Immature natural killer cell (primary cell): ENCODE data around the gene SKAP2. TPM values are rescaled to one million over a fixed set of nuclear protein-coding genes. Genes with fewer than 3 reads are reported as not detected.

Experiments used
- DNase-seq, 3 donors: peaks; one replicate each; pipeline ENCODE4 v3.0.0; 2022; ENCODE audit warnings: mixed read lengths in 1 of 3
- H3K27ac Mint-ChIP-seq, 6 donors: one replicate each; pipeline ENCODE4 v1.8.0; 2020; ENCODE audit warnings: mixed read lengths in 6 of 6, mild to moderate bottlenecking in 5 of 6, inconsistent platforms in 4 of 6, moderate library complexity in 3 of 6
- H3K27me3 Mint-ChIP-seq, 3 donors: one replicate each; pipeline ENCODE4 v1.8.0; 2020 to 2021; ENCODE audit warnings: low read depth in 3 of 3, mild to moderate bottlenecking in 3 of 3, mixed read lengths in 3 of 3, moderate library complexity in 3 of 3, inconsistent platforms in 1 of 3
- H3K36me3 Mint-ChIP-seq, 3 donors: one replicate each; pipeline ENCODE4 v1.8.0; 2020; ENCODE audit warnings: mixed read lengths in 3 of 3, inconsistent platforms in 2 of 3, mild to moderate bottlenecking in 2 of 3
- H3K4me1 Mint-ChIP-seq, 2 donors: one replicate each; pipeline ENCODE4 v1.8.0; 2020; ENCODE audit warnings: inconsistent platforms in 2 of 2, mild to moderate bottlenecking in 2 of 2, mixed read lengths in 2 of 2, moderate library complexity in 1 of 2
- H3K4me3 Mint-ChIP-seq, 5 donors: one replicate each; pipeline ENCODE4 v1.8.0; 2020; ENCODE audit warnings: mild to moderate bottlenecking in 5 of 5, mixed read lengths in 5 of 5, inconsistent platforms in 3 of 5, moderate library complexity in 3 of 5
- H3K9me3 Mint-ChIP-seq, 6 donors: one replicate each; pipeline ENCODE4 v1.8.0; 2020; ENCODE audit warnings: mild to moderate bottlenecking in 6 of 6, mixed read lengths in 6 of 6, inconsistent platforms in 4 of 6, moderate library complexity in 3 of 6
- polyA plus RNA-seq, 3 donors: library from polyadenylated mRNA; unstranded; fragments of 300-500 nt; fragmentation: Illumina TruSeq; gene quantifications; one replicate each; pipeline ENCODE4 v1.2.3, GENCODE V29; 2021

SKAP2 gene
- polyA plus RNA-seq, 3 donors from 2014 or later: 66.9 to 115 (median 80.3) TPM

GRCh38 chr7:26656735-26657134 lies 207.7 kb downstream of the SKAP2 start:
- Mint-ChIP-seq H3K27me3 (peaks cover 0 to 2% (median 0%) of the 10 kb centered on the region in 3 donors), H3K9me3 (no peaks in the 10 kb centered on the region), H3K27ac (no peak overlapping the region), H3K4me1 (no peaks in the 10 kb centered on the region), H3K4me3 (no peak overlapping the region), H3K36me3 (peaks cover 0 to 4% (median 0%) of the 10 kb centered on the region in 3 donors)
- no peak for DNase-seq

DNA sequence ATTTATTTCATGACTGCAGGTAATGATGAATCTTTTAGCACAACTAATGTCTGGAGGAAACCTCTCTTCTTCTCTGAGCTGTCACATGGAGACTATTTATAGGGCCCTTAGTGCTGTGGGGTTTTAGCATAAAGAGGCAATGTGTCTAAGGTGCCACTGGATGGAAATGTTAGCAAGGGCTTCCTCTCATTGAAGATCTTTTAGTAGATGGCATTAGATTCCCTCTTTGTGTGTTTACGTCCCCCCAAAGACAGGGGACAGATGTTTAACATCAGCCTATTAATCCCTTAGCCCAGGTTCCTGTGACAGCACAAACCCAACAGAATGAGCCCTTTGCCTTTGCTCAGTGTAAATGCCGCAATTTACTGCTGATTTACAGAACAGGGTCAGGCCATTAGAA lies 208.6 kb downstream of the SKAP2 start:
- H3K36me3 Mint-ChIP-seq: peaks cover 0 to 5% (median 0%) of the 10 kb centered on the region in 3 donors
- H3K4me3 Mint-ChIP-seq: no peak overlapping the region
- H3K9me3 Mint-ChIP-seq: no peaks in the 10 kb centered on the region
- peaks cover 0 to 2% (median 0%) of the 10 kb centered on the region in 3 donors for H3K27me3 Mint-ChIP-seq
- DNase-seq: no peak
- no peaks in the 10 kb centered on the region for H3K4me1 Mint-ChIP-seq
- no peak overlapping the region for H3K27ac Mint-ChIP-seq

DNA sequence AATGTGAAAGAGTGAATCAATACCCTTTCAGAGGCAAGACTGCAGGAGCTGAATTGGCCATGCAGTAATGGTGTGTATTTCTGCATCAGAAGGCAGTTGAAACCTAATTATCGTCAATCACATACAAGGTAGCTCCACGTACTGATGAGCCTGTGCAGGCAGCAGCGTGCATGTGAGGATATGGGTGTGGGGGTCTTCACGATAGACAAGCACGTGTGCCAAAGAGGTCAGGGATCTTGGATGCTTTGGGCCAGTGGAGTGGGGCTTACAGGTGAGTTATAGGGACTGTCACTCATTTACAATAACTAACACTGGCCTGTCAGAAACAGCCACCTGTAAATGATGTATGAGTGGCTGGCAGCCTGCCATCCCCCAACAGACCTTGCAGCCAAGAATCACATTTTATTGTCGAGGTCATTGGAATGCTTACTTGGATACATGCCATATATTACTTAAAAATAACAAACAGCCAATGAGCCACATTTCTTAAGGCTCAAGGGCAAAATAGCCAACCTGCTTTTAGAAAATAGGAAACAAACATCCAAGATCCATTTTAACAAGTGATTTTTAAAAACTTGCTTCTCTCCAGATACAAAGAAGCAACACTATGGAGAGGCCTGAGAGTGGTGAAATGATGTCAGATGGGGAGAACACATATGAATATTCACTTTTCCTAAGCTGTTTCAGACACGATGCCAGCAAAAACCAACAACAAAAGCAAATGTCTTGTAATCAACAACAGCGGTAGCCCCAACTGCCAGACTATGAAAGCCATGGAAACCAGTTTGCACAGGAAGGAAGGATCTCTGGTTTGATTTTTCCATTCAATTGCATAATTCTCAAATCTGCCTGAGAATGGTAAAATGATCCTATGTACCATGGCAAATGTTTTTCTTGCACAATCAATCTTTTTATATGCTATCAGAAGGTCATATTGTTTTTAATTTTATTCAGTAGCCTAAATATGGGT lies 210.7 kb downstream of the SKAP2 start:
- H3K4me1 Mint-ChIP-seq: no peaks in the 10 kb centered on the region
- H3K4me3 Mint-ChIP-seq: no peak overlapping the region
- peaks cover 0 to 5% (median 0%) of the 10 kb centered on the region in 3 donors for H3K36me3 Mint-ChIP-seq
- DNase-seq: no peak
- H3K27ac Mint-ChIP-seq: no peak overlapping the region
- H3K27me3 Mint-ChIP-seq: peaks cover 0 to 2% (median 0%) of the 10 kb centered on the region in 3 donors
- H3K9me3 Mint-ChIP-seq: no peaks in the 10 kb centered on the region

- H3K27ac Mint-ChIP-seq: no peak overlapping the region
- no peaks in the 10 kb centered on the region for H3K9me3 Mint-ChIP-seq
- DNase-seq: no peak
- H3K4me1 Mint-ChIP-seq: no peaks in the 10 kb centered on the region
- peaks cover 0 to 5% (median 0%) of the 10 kb centered on the region in 3 donors for H3K36me3 Mint-ChIP-seq
- no peak overlapping the region for H3K4me3 Mint-ChIP-seq
- H3K27me3 Mint-ChIP-seq: peaks cover 0 to 2% (median 0%) of the 10 kb centered on the region in 3 donors
Measured at GRCh38 chr7:26652401-26653100, 211.8 kb downstream of the SKAP2 start.

DNA sequence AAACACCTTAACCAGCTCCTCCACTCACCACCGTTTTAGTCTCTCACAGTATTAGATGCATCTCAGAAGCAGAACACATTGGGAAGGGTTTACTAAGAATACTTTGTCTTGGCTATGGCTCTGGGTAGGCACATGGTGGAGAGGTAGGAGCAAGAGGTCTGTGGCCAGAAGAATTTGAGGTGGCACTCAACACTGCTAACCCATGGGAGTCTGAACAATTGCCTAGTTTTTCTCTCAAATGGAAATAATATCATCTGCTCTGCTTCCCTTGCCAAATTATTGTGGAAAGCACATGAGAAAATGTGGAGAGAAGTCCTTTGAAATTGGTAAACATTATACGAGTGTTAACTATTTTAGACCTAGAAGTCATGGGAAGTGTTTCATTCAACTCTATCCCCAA lies 214.3 kb downstream of the SKAP2 start:
- Mint-ChIP-seq H3K27ac (no peak overlapping the region), H3K9me3 (no peaks in the 10 kb centered on the region), H3K4me1 (no peaks in the 10 kb centered on the region), H3K4me3 (no peak overlapping the region), H3K27me3 (no peaks in the 10 kb centered on the region), H3K36me3 (peaks cover 0 to 5% (median 0%) of the 10 kb centered on the region in 3 donors)
- DNase-seq: no peak

GRCh38 chr7:26649388-26649787 lies 215.0 kb downstream of the SKAP2 start:
- no peaks in the 10 kb centered on the region for H3K9me3 Mint-ChIP-seq
- peaks cover 0 to 5% (median 0%) of the 10 kb centered on the region in 3 donors for H3K36me3 Mint-ChIP-seq
- DNase-seq: no peak
- H3K27ac Mint-ChIP-seq: no peak overlapping the region
- peaks cover 0 to 2% (median 0%) of the 10 kb centered on the region in 3 donors for H3K27me3 Mint-ChIP-seq
- H3K4me3 Mint-ChIP-seq: no peak overlapping the region
- H3K4me1 Mint-ChIP-seq: no peaks in the 10 kb centered on the region

GRCh38 chr7:26648554-26648953 lies 215.8 kb downstream of the SKAP2 start:
- H3K27ac Mint-ChIP-seq: no peak overlapping the region
- no peak overlapping the region for H3K4me3 Mint-ChIP-seq
- H3K9me3 Mint-ChIP-seq: no peaks in the 10 kb centered on the region
- peaks cover 0 to 5% (median 0%) of the 10 kb centered on the region in 3 donors for H3K36me3 Mint-ChIP-seq
- peaks cover 0 to 2% (median 0%) of the 10 kb centered on the region in 3 donors for H3K27me3 Mint-ChIP-seq
- no peak for DNase-seq
- no peaks in the 10 kb centered on the region for H3K4me1 Mint-ChIP-seq

GRCh38 chr7:26646336-26647048 lies 217.9 kb downstream of the SKAP2 start:
- Mint-ChIP-seq H3K27me3 (peaks cover 0 to 2% (median 0%) of the 10 kb centered on the region in 3 donors), H3K4me1 (no peaks in the 10 kb centered on the region), H3K27ac (no peak overlapping the region), H3K9me3 (no peaks in the 10 kb centered on the region), H3K36me3 (no peaks in the 10 kb centered on the region), H3K4me3 (no peak overlapping the region)
- no peak for DNase-seq

DNA sequence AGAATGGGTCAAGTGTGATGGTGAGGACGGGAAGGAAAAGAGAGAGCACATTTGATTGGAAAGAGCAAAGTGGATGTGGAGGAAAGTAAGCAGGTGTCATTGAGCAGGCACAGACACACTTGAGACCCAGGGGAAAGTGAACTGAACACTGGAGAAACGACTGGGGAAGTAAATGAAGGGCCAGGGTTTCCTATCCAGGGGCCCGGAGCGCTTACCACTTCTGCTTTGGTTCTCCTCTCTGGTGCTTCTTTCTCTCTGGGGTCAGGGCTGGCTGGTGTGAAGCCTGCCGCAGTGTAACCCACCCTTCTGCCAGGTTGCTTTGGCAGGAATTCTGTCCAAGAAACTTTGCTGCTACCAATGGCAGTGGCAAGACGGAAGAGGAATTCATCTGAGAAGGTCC lies 219.3 kb downstream of the SKAP2 start:
- Mint-ChIP-seq H3K4me3 (no peak overlapping the region), H3K9me3 (no peaks in the 10 kb centered on the region), H3K4me1 (no peaks in the 10 kb centered on the region), H3K27me3 (peaks cover 0 to 2% (median 0%) of the 10 kb centered on the region in 3 donors), H3K36me3 (no peaks in the 10 kb centered on the region), H3K27ac (no peak overlapping the region)
- DNase-seq: no peak

DNA sequence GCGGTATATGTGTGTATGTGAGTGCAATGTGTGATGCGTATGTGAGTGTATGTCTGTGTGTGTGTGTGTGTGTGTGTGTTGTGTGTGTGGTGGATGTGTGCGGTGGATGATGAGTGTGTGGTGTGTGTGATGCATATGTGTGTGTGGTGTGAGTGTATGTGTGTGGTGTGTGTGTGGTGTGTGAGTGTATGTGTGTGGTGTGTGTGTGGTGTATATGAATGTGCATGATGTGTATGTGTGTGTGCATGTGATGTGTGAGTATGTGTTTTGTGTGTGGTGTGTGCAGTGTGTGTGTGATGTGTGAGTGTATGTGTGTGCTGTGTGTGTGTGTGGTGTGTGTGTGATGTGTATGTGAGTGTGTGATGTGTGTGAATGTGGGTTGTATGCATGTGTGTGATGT lies 222.0 kb downstream of the SKAP2 start:
- H3K27me3 Mint-ChIP-seq: peaks cover 0 to 3% (median 2%) of the 10 kb centered on the region in 3 donors
- H3K36me3 Mint-ChIP-seq: no peaks in the 10 kb centered on the region
- DNase-seq: no peak
- no peaks in the 10 kb centered on the region for H3K4me1 Mint-ChIP-seq
- H3K9me3 Mint-ChIP-seq: no peaks in the 10 kb centered on the region
- H3K4me3 Mint-ChIP-seq: no peak overlapping the region
- H3K27ac Mint-ChIP-seq: no peak overlapping the region

DNA sequence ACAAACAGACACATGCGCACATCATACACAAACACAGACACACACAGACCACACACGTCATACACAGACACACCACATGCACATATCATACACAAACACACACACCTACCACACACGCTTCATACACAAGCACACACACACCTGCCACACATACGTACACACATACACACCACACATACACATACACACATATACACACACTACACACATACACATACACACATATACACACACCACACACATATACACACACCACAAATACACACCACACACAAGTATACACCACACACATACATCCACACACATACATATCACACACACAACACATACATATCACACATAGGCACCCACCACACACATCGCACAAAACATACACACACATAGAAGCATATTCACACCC lies 224.7 kb downstream of the SKAP2 start:
- Mint-ChIP-seq H3K9me3 (no peaks in the 10 kb centered on the region), H3K4me1 (no peaks in the 10 kb centered on the region), H3K36me3 (no peaks in the 10 kb centered on the region), H3K27ac (no peak overlapping the region), H3K4me3 (no peak overlapping the region), H3K27me3 (peaks cover 0 to 3% (median 2%) of the 10 kb centered on the region in 3 donors)
- DNase-seq: no peak

GRCh38 chr7:26639111-26639510 lies 225.3 kb downstream of the SKAP2 start:
- Mint-ChIP-seq H3K27ac (no peak overlapping the region), H3K9me3 (no peaks in the 10 kb centered on the region), H3K4me3 (no peak overlapping the region), H3K36me3 (no peaks in the 10 kb centered on the region), H3K4me1 (peaks cover 0 to under 1% of the 10 kb centered on the region in 2 donors), H3K27me3 (peaks cover 0 to 3% (median 2%) of the 10 kb centered on the region in 3 donors)
- no peak for DNase-seq

- Mint-ChIP-seq H3K27ac (no peak overlapping the region), H3K4me1 (peaks cover 5 to 9% of the 10 kb centered on the region in 2 donors), H3K27me3 (peaks cover 0 to 3% (median 2%) of the 10 kb centered on the region in 3 donors), H3K36me3 (no peaks in the 10 kb centered on the region), H3K4me3 (no peak overlapping the region), H3K9me3 (no peaks in the 10 kb centered on the region)
- no peak for DNase-seq
Measured at GRCh38 chr7:26638140-26638539, 226.2 kb downstream of the SKAP2 start.
